ENCODE measurements around the gene IGF2.
A peak's percentile ranks its signal among the peaks of the same experiment; 100 is the strongest.
"Not testable (repeated sequence)": the region's sequence is repeated elsewhere in the genome, so short reads cannot be mapped to it uniquely, and the experiment has no call there.

IGF2 gene

DNA sequence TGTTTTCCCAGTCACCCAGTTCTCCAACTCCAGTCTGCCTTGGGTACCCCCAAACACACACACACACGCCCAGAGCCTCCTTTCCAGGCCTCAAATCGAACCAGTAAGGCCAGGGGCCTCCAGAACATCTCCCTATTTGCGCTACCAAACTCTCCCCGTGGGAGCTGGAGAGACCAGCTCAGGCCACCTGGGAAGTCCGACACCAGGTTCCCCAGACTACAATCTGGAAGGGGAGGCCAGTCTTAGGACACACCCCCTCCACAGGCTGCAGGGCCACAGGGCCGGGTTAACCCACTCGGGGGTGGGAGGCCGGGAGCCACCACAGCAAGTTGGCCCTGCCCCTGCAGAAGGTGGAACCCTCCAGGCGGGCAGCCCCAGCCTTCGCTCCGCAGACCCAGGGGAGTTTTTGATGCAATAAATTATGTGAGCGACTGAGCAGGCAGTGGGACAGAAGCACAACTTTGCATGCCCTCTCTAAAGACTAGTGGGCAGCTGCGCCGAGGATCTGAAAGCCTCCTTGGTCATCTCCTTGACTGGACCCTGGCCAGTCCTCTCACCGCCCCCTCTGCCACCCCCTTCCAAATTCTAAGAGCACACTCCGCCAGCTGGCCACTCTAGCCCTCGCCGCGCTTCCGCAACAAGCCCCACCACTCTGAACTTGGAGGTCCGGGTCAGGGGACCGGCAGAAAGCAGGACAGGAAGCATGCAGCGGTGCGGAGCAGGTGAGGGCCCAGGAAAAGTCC is 2.8 kb downstream of the IGF2 start:
- no peak for DNase-seq

- DNase-seq: no peak
Measured at GRCh38 chr11:2135648-2136201, 3.5 kb downstream of the IGF2 start.

GRCh38 chr11:2135018-2135569 is 4.1 kb downstream of the IGF2 start:
- no peak for DNase-seq

DNA sequence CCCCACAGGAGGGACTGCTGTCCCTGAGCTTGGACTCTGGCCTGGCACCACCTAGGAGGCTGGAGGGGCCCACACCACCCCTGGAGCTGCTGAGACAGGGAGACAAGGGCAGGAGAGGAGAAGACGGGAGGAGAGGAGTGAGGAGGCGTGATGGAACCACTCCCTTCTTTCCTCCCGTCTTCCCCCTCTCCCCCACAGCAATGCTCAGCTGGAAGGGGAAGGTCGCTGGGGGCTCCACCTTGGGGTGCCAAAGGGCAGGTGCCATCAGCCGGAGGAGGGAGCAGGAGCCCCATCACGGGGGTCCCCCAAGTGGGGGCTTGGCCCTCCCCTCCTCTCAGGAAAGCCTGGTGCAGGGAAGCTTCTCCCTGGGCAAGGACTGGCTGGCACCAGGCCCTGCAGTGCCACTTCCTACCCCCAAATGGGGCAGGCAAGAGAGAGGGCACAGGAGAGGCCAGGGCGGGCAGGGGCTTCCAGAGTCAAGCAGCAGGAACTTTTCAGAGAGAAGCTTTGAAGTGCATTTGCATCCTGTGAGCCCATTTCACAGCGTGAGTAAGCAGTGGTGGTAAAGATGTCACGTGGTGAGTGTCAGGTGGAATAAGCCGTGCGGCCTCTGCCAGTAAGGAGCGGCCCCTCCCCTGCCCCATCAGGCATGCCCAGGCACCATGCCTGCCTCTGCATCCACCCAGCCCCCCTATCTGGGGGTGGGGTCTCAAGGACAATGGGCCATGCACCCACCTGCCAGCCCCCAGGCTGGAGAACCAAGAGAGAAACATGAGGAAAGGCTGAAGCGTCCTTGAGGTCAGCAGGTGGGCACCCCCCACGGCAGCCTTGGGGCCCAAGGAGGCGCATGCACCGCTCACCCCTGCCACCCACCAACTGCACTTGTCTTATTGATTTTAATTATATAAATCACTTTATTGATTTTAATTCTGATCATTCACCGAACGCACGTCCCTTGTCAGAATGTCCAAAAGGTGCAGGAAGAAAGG is 4.9 kb downstream of the IGF2 start:
- DNase-seq: no peak

GRCh38 chr11:2133241-2134021 is 5.8 kb downstream of the IGF2 start:
- DNase-seq: no peak

- DNase-seq: no peak
Measured at GRCh38 chr11:2132874-2133240, 6.3 kb downstream of the IGF2 start.

DNA sequence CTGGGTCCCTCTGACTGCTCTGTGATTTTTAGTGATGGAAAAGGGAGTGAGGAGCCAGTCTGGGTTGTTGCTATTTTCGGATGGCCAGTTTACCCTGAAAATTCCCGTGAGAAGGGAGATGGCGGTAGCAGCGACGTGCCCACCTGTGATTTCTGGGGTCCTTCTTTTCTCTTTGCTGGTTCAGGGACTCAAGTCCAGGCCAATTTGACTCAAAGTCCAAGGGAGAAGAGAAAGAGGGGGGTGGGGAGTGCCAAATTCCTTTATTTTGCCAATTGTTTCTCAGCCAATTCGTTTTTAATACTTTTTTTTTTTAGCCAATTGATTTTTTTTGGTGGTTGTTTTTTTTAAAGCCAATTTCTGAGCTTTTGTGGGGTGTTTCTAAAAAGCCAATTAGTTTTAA is 6.9 kb downstream of the IGF2 start:
- DNase-seq: no peak

DNA sequence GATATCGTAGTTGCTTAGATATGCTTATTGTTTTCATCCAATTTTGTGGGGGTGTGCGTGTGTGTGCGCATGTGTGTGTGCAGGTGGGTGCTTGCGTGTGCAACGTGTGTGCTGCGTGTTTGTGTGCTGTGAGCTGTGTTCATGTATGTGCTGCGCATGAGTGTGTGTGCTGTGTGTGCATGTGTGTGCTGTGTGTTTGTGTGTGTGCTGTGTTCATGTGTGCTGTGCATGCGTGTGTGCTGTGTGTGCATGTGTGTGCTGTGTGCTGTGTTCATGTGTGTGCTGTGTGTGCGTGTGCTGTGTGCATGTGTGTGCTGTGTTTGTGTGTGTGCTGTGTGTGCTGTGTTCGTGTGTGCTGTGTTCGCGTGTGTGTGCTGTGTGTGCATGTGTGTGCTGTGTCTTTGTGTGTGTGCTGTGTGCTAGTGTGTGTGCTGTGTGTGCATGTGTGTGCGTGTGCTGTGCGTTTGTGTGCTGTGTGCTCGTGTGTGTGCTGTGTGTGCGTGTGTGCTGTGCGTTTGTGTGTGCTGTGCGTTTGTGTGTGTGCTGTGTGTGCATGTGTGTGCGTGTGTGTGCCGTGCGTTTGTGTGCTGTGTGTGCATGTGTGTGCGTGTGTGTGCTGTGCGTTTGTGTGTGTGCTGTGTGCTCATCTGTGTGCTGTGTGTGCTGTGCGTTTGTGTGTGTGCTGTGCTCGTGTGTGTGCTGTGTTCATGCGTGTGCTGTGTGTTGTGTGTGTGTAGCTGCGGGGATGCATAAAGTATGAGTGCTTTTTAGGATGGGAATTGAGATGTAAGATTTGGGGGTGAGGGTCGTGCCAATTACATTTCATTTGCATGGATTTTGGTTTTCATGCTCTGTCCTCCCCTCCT is 7.6 kb downstream of the IGF2 start:
- no peak for DNase-seq

GRCh38 chr11:2130881-2131352 is 8.3 kb downstream of the IGF2 start:
- DNase-seq: no peak

DNA sequence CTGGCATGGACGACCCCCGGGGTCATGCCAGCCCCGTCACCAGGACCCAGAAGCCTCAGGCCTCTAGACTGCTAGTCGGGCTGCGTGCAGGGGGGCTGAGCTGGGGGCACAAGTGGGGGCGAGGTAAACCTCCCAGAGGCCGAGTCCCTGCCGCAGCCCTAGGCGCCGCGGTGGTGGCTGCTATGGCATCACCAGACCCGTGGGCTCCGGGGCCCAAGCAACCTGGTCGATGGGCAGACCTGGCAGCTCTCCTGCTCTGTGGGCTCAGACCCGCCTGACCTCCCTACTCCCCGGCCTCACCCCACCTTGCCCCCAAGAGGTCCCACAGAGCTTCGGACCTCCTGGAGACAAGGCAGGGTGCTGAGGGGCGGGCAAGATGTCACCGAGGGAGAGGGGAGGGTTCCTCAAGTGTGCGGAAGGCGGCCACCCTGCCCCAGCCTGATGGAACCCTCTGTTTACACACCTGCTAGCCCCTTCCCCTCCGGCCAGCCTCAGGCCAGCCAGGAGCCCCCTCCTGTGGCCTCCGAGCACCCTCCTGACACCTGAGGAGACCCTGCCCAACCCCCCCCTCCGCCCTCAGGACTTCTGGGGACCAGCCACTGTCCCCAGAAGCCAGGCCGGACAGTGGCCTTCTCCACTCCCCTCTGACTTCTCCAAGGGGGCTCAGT is 9.4 kb downstream of the IGF2 start:
- DNase-seq: no peak

DNA sequence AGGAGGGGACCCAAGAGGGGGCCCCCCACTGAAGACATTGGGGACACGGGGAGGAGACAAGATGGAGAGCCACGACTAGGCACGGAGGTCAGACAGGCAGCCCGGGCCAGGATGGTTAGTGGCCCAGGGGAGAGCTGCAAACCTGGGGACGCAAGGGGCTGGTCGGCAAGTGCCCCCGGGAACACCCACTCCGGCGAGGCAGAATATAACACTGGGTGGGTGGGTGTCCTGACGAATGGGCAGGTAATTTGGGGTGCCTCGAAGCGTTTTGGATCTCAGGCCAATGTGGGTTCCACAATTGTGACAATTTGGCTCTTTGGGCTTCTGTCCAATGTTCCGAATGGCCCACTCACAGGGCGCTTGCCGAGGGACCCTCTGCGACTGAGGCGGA is 9.9 kb downstream of the IGF2 start:
- DNase-seq: no peak

DNA sequence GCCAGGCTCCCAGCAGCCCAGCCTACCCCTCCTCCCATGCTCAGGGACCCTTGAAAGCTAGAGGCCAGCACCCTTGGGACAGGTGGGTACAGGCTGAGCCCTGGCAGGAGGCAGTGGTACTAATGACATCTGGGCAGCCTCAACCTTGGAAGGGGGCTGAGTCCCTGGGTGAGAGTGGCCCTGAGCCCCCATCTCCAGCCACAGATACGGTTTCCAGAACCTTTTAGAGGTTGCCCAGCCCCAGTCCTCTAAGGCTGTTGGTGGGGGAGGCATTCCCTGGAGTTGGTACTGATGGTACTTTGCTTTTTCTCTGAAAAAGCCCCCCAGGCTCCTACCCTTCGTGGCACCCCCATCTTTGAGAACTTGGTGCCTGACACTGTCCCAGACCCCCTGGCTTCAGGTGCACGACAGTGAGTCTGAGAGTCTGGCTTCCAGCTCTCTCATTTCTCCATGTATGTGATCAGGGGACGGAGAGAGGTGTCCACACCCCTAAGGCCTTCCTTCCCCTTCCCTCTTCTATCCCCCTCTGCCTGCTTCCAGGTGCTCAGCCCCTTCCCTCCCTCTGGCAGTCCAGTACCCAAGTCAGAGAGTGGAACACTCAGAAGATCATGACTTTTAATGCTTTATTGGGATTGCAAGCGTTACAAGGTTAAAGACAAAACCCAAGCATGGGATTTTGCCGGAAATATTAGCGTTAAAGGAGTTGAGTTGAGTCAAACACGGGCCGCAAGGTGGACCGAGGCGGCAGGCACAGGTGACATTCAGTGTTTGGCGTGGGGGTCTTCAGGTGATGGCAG is 10.5 kb downstream of the IGF2 start:
- DNase-seq: no peak

GRCh38 chr11:2128130-2128510 is 11.1 kb downstream of the IGF2 start:
- DNase-seq: no peak

DNA sequence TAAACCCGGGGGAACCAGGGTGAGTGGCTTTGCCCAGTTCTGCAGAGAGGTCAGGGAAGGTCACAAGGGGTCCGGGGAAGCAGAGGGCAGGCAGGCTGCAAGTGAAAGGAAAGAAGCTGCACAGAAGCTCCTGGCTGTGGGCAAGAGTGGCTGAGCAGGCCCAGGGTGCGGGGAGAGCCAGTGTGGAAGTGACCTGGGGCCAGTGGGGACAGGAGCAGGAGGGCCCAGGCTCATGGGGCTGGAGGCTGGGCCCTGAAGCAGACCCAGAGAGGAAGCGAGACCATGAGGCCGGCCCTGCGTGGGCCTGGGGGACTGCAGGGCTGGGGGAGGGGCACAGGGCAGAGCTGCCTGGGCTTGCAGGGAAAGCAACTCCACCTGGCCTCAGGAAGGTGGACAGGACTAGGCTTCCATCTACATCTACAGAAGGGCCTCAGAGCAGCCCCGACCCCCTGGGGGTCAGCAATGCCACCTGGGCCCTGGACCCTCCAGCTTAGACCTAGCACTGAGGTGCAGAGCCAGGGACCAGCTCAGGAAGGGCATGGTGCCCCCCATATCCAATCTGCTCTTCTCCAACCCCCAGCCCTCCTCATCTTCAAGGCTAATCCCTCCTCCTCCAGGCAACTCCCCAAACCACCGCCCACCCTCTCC is 11.6 kb downstream of the IGF2 start:
- peak; percentile 23 for DNase-seq

- no peak for DNase-seq
Measured at GRCh38 chr11:2126520-2127085, 12.6 kb downstream of the IGF2 start.

DNA sequence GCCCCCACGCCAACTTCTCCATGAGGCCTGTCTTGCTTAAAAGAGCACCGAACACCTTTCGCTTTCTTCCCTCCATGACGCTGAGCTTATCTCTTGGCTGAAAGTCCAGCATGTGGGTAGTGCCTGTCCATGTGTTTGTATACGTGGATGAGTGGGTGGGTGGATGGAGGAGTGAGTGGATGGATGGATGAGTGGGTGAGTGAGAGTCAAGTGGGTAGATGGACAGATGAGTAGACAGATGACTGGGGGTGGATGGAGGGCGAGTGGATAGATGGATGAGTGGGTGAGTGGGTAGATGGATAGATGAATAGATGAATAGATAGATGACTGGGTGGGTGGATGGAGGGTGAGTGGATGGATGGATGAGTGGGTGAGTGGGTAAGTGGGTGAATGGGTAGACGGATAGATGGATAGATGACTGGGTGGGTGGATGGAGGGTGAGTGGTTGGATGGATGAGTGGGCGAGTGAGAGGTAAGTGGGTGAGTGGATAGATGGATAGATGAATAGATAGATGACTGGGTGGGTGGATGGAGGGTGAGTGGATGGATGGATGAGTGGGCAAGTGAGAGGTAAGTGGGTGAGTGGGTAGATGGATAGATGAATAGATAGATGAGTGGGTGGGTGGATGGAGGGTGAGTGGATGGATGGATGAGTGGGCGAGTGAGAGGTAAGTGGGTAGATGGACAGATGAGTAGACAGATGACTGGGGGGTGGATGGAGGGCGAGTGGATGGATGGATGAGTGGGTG is 14.3 kb downstream of the IGF2 start:
- DNase-seq: not testable (repeated sequence)

- DNase-seq: no peak
Measured at GRCh38 chr11:2123628-2123960, 15.6 kb downstream of the IGF2 start.

GRCh38 chr11:2122907-2123627 is 16.1 kb downstream of the IGF2 start:
- peak; percentile 38 for DNase-seq

Measured in 8988T (cell line).